Activated naive CD8-positive, alpha-beta T cell (primary cell): Measurements from ENCODE around the gene PCBP3.
A peak's percentile ranks its signal among the peaks of the same experiment; 100 is the strongest.
"Not testable (repeated sequence)": the region's sequence is repeated elsewhere in the genome, so short reads cannot be mapped to it uniquely, and the experiment has no call there.

Source experiments
- H3K27ac Mint-ChIP-seq: one replicate; pipeline ENCODE4 v1.8.0; 2021; ENCODE audit warnings: mixed read lengths
- H3K27me3 Mint-ChIP-seq: one replicate; pipeline ENCODE4 v1.8.0; 2021; ENCODE audit warnings: mixed read lengths
- H3K36me3 Mint-ChIP-seq: one replicate; pipeline ENCODE4 v1.8.0; 2021; ENCODE audit warnings: mixed read lengths
- H3K4me1 Mint-ChIP-seq: one replicate; pipeline ENCODE4 v1.8.0; 2021; ENCODE audit warnings: low read depth, mixed read lengths
- H3K4me3 Mint-ChIP-seq: one replicate; pipeline ENCODE4 v1.8.0; 2021; ENCODE audit warnings: mild to moderate bottlenecking, mixed read lengths
- H3K9me3 Mint-ChIP-seq: one replicate; pipeline ENCODE4 v1.8.0; 2021; ENCODE audit warnings: low read depth, mixed read lengths

The PCBP3 gene

DNA sequence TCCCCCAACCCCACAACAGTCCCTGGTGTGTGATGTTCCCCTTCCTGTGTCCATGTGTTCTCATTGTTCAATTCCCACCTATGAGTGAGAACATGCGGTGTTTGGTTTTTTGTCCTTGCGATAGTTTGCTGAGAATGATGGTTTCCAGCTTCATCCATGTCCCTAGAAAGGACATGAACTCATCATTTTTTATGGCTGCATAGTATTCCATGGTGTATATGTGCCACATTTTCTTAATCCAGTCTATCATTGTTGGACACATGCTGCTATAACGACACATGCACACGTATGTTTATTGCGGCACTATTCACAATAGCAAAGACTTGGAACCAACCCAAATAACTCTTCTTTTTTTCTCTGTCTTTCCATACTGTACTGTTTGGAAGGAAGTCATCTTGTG lies 66.8 kb downstream of the PCBP3 start:
- not testable (repeated sequence) for H3K4me3 Mint-ChIP-seq, H3K27ac Mint-ChIP-seq, H3K27me3 Mint-ChIP-seq, H3K4me1 Mint-ChIP-seq, H3K36me3 Mint-ChIP-seq
- peaks cover 14% of the 10 kb centered on the region for H3K9me3 Mint-ChIP-seq

DNA sequence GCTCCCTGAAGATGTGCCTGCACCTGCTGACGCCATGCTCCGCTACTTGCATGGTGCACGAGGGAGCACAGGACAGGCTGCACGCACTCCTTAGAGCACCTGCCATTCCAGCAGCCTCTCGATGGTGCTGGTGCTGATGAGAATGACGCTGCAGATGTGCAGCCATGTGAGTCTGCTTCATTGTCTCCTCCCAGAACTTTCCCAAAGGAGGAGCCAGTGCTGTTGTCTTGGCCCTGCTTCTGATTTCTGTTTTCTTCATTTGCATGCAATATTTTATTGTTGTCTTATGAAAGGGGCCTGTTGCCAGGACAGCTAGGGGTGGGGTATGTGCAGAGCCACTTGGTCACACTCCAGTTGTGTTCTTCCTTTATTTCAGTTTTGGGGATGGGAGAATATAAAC lies 70.1 kb downstream of the PCBP3 start:
- H3K9me3 Mint-ChIP-seq, result peaks cover 14% of the 10 kb centered on the region
- no peaks in the 10 kb centered on the region for H3K27me3 Mint-ChIP-seq

DNA sequence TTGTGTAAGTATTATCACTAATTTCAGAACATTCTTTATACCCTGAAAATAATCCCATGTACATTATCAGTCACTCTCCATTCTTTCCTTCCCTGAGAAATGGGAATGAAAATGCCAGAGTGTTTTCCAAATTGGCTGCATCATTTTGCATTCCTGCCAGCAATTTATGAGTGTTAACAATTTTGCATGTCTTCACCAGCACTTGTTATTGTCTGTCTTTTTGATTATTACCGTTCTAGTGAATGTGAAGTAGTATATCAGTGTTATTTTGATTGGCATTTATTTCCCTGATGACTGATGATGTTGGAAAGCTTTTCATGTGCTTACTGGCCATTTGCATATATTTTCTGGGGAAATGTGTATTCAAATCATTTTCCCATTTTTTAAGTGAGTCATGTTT lies 71.9 kb downstream of the PCBP3 start:
- no peak overlapping the region for H3K27ac Mint-ChIP-seq

More for the DNA sequence above, 70.1 kb downstream of the PCBP3 start:
- Mint-ChIP-seq H3K4me3 (no peak overlapping the region), H3K4me1 (peaks cover 14% of the 10 kb centered on the region), H3K36me3 (peaks cover 9% of the 10 kb centered on the region), H3K27ac (no peak overlapping the region)

DNA sequence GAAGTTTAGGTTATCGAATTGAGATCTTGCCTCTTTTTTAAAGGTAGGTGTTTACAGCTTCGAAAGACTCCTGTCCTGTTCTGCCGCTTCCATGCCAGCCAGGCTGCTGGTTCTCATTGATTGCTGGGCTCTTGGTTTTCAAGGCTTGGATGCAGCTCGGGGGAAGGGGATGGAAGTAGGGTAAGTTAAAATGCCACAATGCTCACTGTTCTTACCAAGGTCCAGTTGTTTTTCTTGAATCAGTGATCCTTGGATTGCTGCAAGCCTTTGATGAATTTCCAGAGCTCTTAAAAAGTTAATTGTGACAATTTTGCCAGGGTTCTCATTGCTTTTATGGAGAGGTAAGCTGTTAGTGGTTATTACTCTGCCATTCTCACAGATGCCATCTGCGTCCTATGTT lies 74.9 kb downstream of the PCBP3 start:
- Mint-ChIP-seq H3K4me1 (peaks cover 11% of the 10 kb centered on the region), H3K9me3 (no peaks in the 10 kb centered on the region), H3K27me3 (no peaks in the 10 kb centered on the region), H3K27ac (no peak overlapping the region), H3K36me3 (peaks cover 6% of the 10 kb centered on the region), H3K4me3 (no peak overlapping the region)

More for the DNA sequence above, 71.9 kb downstream of the PCBP3 start:
- H3K4me1 Mint-ChIP-seq, result peaks cover 10% of the 10 kb centered on the region
- no peaks in the 10 kb centered on the region for H3K27me3 Mint-ChIP-seq
- H3K9me3 Mint-ChIP-seq, result peaks cover 12% of the 10 kb centered on the region
- H3K4me3 Mint-ChIP-seq, result no peak overlapping the region
- H3K36me3 Mint-ChIP-seq, result peaks cover 11% of the 10 kb centered on the region

DNA sequence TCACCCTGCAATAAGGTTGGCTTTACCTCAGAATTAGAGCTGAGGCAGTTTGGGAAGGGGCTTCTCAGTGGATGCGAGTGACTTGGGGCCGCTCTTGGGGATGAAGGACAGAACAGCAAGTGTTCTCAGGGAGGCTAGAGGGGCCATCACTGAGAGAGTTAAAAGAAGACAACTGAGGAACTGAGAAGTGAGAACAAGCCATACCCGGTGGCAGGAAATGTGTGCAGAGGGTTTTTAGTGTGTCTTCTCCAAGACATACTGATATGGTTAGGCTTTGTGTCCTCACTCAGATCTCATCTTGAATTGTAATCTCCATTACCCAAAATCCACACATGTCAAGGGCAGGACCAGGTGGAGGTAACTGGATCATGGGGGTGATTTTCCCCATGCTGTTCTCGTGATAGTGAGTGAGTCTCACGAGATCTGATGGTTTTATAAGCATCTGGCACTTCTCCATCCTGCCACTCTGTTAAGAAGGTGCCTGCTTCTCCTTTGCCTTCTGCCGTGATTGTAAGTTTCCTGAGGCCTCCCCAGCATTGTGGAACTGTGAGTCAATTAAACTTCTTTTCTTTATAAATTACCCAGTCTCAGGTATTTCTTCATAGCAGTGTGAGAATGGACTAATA lies 75.8 kb downstream of the PCBP3 start:
- H3K27ac Mint-ChIP-seq, result no peak overlapping the region
- H3K9me3 Mint-ChIP-seq, result no peaks in the 10 kb centered on the region
- no peak overlapping the region for H3K4me3 Mint-ChIP-seq
- H3K36me3 Mint-ChIP-seq, result peaks cover 2% of the 10 kb centered on the region
- no peaks in the 10 kb centered on the region for H3K27me3 Mint-ChIP-seq
- peaks cover 15% of the 10 kb centered on the region for H3K4me1 Mint-ChIP-seq

DNA sequence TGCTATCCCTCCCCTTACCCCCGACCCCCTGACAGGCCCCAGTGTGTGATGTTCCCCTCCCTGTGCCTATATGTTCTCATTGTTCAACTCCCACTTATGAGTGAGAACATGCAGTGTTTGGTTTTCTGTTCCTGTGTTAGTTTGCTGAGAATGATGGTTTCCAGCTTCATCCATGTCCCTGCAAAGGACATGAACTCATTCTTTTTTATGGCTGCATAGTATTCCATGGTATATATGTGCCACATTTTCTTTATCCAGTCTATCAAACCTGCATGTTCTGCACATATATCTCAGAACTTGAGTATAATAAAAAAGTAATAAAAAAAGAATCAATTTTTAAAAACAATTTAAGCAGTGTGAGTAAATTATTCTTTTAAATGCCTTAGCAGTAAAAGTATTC lies 76.7 kb downstream of the PCBP3 start:
- H3K27me3 Mint-ChIP-seq, H3K36me3 Mint-ChIP-seq, H3K9me3 Mint-ChIP-seq, H3K4me3 Mint-ChIP-seq: not testable (repeated sequence)
- H3K27ac Mint-ChIP-seq, result peak overlapping the region; percentile 41
- H3K4me1 Mint-ChIP-seq, result peaks cover 16% of the 10 kb centered on the region

DNA sequence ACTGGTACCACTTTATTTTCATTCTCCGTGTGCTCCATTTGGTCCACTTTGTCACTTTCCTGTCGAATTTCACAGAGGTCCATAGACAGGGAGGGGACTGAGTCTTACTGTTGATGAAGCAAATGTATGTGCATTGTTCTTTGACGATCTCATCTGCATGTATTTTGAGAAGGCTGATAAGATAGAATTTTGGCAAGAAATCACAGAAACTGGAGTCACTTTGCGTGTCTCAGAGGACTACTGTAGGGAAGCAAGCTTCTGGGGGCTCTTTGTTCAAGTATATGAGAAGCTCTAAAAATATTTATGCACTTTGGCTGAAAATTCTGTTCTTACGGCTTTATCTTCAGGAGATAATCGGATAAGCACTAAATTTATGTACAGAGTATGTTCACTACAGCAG lies 78.1 kb downstream of the PCBP3 start:
- no peak overlapping the region for H3K27ac Mint-ChIP-seq
- H3K4me3 Mint-ChIP-seq, result no peak overlapping the region
- H3K9me3 Mint-ChIP-seq, result no peaks in the 10 kb centered on the region
- peaks cover 2% of the 10 kb centered on the region for H3K36me3 Mint-ChIP-seq
- H3K4me1 Mint-ChIP-seq, result peaks cover 16% of the 10 kb centered on the region
- H3K27me3 Mint-ChIP-seq, result no peaks in the 10 kb centered on the region

DNA sequence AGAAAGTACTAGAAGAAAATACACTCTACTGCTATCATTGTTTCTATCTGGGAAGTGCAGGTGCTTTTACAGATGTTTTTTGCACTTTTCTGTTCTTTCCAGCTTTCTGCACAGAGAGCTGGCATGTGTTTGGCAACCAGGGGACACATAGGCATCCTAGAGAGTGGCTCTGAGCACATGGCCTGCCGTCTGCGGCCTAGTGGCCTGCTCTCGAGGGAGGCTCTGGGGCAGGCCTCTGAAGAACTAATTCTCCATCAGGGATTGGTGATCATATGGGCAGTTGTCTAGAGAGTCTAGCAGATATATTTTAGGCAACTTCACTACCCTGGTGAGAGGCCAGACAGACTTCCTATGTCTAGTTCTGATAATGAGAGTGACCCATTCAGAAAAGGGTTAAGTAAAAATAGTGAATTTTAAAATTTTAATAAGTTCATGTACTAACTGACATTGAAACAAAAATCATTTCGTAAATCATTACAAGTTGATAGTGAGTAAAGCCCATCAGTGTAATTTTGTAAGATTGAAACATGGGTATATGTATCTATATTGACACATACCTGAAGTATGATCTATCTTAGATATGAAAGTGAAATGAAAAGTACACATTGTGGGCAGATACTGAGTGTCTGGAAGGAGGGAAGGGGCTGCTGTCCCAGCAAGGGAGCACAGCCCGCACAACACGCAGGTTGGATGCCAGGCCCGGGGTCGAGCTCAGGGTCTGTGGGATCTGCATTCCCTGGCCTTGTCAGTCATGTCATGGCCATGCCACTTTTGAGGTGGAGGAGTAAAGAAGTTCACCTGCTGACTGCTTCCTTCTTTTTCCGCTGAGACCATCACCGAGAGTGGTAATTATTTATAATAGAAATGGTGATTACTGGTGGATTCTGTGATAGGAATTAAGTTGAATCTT lies 79.8 kb downstream of the PCBP3 start:
- H3K36me3 Mint-ChIP-seq, result peaks cover 2% of the 10 kb centered on the region
- H3K27me3 Mint-ChIP-seq, result no peaks in the 10 kb centered on the region
- no peak overlapping the region for H3K27ac Mint-ChIP-seq
- H3K9me3 Mint-ChIP-seq, result no peaks in the 10 kb centered on the region
- peaks cover 10% of the 10 kb centered on the region for H3K4me1 Mint-ChIP-seq
- no peak overlapping the region for H3K4me3 Mint-ChIP-seq

DNA sequence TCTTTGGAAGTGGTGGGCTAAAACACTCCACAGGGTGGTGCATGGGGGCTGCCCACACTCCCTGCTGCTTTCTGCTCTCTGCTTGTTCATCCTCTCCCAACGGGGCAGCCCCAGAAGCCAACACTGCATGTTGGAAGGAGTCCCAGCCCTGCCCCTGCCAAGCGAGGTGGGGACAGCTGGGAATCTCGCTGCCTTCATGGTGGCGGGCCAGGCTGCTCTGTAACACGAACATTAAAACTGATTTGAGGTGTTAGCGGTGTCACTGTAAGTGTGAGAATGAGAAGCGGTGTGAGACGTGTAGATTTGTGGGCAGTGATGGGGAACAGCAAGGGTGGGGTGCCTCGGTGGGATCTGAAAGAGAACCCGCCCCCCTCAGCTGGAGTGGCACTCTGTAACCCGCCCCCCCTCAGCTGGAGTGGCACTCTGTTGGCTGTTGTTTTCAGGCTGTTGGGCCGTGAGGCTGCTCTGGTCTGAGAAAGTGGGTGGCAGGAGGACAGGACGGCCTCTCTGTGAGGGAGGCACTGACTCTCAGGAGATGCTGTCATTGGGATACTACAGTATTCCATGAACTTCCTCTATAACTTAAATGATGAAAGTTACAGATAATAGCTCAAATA lies 80.9 kb downstream of the PCBP3 start:
- no peaks in the 10 kb centered on the region for H3K36me3 Mint-ChIP-seq
- no peak overlapping the region for H3K27ac Mint-ChIP-seq
- no peak overlapping the region for H3K4me3 Mint-ChIP-seq
- peaks cover 8% of the 10 kb centered on the region for H3K4me1 Mint-ChIP-seq
- H3K9me3 Mint-ChIP-seq, result no peaks in the 10 kb centered on the region
- H3K27me3 Mint-ChIP-seq, result no peaks in the 10 kb centered on the region

DNA sequence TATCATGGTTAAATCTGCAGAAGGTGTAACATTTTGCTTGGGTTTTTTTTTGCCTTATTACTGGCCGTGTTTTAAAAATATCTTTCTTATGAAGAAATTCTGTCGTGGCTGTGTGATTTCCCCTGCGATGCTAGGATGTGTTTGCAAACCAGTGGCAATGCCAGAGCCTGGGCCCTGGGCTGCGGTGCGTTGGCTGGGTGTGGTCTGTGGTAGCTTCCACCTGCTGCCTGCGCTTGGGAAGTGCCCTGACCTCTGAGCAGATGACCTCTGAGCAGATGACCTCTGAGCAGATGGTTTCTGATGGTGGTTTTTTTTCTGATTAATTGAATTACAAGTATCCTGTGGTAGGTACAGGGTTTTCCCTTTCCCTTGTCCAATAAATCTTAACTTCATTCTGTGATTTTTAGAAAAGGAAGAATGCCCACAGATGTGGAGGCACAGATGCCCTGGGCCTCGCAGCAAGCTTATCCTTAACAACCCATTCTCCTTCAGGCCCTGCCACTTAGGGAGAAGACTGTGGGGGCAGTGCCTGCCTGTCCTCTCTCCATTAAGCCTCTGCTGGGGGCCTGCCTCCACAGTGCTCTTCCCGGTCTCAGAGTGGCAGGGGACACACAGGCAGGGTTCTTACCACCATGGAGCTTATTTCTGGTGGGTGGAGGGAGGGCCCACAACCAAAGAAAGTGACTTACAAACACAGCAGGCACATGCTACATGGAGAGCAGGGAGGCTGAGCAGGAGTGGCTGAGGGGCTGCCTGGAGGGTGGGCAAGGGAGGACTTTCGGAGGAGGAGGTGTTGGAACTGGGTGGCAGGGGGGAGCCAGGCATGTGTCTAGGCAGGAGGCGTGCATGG lies 81.7 kb downstream of the PCBP3 start:
- Mint-ChIP-seq H3K4me3 (no peak overlapping the region), H3K27ac (no peak overlapping the region), H3K36me3 (no peaks in the 10 kb centered on the region), H3K9me3 (no peaks in the 10 kb centered on the region), H3K27me3 (no peaks in the 10 kb centered on the region), H3K4me1 (peaks cover 6% of the 10 kb centered on the region)

DNA sequence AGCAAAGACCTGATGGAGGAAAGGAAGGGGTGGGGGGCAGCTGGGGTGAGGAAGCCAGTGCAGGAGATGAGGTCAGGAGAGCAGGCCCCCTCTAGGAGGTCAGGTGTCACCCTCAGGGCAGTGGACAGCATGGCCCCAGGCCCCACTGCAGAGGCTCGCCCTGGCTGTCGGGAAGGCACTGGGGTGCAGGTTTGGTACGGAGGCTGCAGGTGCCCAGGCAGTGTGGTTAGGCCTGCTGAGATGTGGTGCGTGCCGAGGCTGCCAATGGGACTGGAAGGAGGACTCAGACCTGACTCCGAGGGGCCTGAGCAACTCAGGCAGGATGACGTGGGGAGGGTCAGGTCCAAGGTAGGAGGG lies 82.3 kb downstream of the PCBP3 start:
- peaks cover 6% of the 10 kb centered on the region for H3K4me1 Mint-ChIP-seq
- H3K27ac Mint-ChIP-seq, result no peak overlapping the region
- H3K9me3 Mint-ChIP-seq, result no peaks in the 10 kb centered on the region
- no peaks in the 10 kb centered on the region for H3K36me3 Mint-ChIP-seq
- no peak overlapping the region for H3K4me3 Mint-ChIP-seq
- no peaks in the 10 kb centered on the region for H3K27me3 Mint-ChIP-seq

DNA sequence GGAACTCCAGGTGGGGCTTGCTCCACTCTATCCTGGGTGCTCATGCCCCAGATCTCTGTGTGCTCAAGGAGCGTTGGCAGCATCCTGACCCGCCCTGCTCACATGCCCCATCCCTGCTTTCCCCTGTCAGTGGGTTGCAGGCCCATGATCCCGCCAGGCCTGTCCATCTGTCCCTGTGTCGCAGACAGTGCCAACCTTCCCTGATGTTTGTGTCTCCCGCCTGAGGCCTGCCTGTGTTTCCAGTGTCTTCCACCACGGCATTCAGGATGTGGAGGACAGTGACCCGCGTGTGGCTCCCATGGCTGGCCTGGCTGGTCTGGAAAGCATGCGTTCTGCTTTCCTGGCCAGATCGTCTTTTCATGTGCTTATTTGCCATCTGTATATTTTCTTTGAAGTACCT lies 82.9 kb downstream of the PCBP3 start:
- no peak overlapping the region for H3K27ac Mint-ChIP-seq
- no peaks in the 10 kb centered on the region for H3K27me3 Mint-ChIP-seq
- H3K9me3 Mint-ChIP-seq, result no peaks in the 10 kb centered on the region
- H3K36me3 Mint-ChIP-seq, result no peaks in the 10 kb centered on the region
- no peak overlapping the region for H3K4me3 Mint-ChIP-seq
- peaks cover 6% of the 10 kb centered on the region for H3K4me1 Mint-ChIP-seq

DNA sequence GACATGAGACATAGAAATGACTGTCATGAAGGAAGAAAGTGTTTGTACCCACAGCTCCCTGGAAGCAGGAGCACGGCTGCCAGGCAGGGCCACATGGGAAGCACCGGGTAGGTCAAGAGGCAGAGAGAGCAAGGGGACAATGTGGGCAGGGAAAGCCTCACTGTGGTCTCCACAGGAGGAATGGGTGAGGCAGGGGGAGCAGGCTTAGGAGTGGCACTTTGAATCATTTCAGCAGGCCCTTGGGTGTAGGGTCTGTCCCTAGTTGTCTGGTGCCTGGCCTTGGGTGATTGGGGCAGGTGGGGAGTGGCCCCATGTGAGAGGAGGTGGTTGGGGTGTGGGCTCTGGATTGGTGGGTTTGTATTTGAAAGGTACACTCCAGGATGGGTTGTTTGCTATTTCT lies 83.9 kb downstream of the PCBP3 start:
- no peak overlapping the region for H3K4me3 Mint-ChIP-seq
- H3K4me1 Mint-ChIP-seq, result peaks cover 6% of the 10 kb centered on the region
- H3K9me3 Mint-ChIP-seq, result no peaks in the 10 kb centered on the region
- H3K27me3 Mint-ChIP-seq, result no peaks in the 10 kb centered on the region
- no peaks in the 10 kb centered on the region for H3K36me3 Mint-ChIP-seq
- no peak overlapping the region for H3K27ac Mint-ChIP-seq

DNA sequence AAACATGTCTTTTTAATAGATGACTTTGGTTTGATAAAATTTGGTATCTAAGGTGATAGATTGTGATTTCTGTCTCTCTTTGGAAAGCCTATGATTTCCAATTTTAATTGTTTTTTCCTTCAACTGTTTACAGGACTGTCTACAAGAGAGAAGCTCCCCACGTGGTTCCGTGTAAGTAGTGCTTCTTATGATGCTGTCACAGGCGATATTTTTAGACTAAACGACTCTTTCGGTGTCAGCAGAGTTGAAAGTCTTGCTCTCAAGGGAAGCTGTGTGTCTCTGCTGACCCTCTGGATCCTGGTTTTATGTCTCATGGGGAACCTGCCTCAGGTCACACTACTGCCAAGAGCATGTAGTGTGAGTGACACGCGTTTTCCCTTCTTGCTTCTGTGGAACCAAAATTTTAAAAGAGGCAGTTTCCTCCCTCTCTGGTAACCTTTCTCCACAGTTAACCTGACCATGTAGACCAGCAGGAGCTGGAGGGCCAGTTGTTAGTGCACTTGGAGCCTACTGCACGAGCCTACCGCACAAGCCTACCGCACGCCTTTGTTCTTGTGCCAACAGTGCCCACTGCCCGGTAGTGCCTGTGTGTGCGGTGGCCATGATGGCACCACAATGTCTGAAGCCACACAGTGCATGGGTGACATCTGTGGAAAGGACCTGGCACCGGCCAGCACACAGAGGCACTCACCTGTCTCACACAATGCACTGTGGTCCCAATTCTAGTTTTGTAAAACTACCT lies 91.9 kb downstream of the PCBP3 start:
- no peaks in the 10 kb centered on the region for H3K9me3 Mint-ChIP-seq
- H3K27ac Mint-ChIP-seq, result no peak overlapping the region
- peaks cover 4% of the 10 kb centered on the region for H3K36me3 Mint-ChIP-seq
- H3K27me3 Mint-ChIP-seq, result peaks cover 1% of the 10 kb centered on the region
- peaks cover 10% of the 10 kb centered on the region for H3K4me1 Mint-ChIP-seq
- H3K4me3 Mint-ChIP-seq, result no peak overlapping the region
